GM12872 (cell line): ENCODE measurements around the gene TCF4.

Experiments used
- TF ChIP-seq, protein P1 (sequence below): IDR thresholded peaks from 3 replicates; pipeline ENCODE4 v1.5.1; 2011; ENCODE audit warnings: low read depth, mild to moderate bottlenecking, low read length, moderate library complexity; ENCODE audit not compliant: insufficient read depth

TCF4 gene

DNA sequence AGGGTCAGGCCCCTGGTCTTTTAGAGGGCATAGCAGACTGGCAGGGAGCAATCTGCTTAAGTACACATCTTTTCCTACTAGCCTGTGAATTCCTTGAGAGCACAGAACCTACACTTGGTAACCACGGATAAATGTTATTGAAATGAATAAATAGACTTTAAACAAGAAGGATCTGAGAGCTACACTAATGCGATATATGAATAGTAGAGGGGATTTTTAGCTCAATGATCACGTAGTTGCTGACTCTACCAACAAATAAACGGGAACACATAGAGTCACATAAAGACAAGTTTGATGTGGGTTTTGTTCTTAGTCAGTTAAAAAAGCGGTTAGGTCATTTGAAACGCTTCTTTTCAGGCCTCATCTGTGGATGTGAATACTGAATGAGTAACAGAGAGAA lies 338.4 kb downstream of the TCF4 start:
- TF ChIP-seq, protein P1, sequence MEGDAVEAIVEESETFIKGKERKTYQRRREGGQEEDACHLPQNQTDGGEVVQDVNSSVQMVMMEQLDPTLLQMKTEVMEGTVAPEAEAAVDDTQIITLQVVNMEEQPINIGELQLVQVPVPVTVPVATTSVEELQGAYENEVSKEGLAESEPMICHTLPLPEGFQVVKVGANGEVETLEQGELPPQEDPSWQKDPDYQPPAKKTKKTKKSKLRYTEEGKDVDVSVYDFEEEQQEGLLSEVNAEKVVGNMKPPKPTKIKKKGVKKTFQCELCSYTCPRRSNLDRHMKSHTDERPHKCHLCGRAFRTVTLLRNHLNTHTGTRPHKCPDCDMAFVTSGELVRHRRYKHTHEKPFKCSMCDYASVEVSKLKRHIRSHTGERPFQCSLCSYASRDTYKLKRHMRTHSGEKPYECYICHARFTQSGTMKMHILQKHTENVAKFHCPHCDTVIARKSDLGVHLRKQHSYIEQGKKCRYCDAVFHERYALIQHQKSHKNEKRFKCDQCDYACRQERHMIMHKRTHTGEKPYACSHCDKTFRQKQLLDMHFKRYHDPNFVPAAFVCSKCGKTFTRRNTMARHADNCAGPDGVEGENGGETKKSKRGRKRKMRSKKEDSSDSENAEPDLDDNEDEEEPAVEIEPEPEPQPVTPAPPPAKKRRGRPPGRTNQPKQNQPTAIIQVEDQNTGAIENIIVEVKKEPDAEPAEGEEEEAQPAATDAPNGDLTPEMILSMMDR: no peak

DNA sequence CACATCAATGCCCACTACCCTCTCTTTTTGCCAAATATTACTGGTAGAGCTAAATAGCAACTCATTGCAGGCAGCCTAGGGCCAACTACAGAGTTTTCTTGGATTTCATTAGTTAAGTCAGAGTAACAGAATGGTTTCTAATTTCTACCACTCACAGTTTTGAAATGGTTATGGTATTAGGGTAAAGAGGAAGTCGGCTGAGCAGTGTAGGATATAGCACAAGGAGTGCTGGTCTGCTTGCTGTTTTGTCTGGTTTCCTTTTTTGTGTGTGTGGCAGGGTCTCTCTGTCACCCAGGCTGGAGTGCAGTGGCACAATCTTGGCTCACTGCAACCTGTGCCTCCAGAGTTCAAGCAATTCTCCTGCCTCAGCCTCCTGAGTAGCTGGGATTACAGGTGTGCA lies 339.5 kb downstream of the TCF4 start:
- TF ChIP-seq, protein P1: no peak

DNA sequence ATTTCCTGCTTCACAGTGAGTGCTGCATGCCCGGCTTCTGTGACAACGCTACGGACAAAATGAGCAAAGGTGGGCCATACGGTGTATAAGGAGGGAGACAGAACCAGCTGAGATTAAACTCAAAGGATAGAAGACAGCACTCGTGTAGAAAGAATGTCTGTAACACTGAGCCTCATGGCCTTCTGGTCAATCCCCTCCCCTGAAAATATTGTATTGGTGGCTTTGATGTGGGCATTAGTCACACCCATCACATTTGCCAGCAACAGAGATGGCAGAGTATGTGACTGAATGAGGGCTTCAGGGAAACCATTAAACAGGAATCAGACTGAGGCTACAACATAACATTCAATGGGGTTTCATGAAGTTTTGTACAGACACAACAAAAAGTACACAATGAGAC lies 341.0 kb downstream of the TCF4 start:
- TF ChIP-seq, protein P1: no peak

DNA sequence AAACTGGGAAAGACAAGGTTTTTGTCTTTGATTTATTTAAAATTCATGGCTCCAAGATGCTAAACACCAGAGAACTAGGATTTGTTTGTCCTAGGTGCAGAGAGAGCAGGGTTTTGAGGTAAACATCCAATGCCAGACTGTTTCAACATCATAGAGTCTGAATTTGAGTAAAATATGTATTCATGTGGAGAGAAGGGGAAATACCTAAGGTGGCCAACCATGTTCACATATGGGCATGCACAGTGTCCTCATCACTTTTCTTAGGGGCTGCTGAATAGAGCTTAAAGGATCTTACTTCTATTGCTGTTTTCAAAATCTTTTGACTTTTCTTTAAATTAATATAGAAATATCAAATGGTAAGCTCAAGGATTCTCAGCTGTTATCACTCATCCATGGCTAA lies 341.7 kb downstream of the TCF4 start:
- TF ChIP-seq, protein P1: no peak

DNA sequence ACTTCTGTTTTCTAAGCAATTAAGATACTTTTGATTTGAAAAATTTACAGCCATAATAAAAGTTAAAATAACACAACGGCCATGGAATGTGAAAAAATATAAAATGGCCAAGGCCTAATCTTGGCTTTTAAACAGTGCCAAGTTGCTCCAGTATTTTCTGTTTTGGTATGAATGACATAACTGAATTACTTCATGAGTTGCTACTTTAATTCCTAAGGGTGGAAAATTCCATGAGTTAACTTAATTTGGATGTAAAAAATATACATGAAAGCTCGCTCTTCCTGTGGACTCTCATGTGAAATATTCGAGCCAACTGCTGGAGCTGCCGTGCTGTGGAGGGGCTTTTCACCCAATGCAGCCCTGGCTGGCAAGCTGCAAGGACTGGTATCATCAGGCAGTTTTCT lies 342.8 kb downstream of the TCF4 start:
- TF ChIP-seq, protein P1: no peak

DNA sequence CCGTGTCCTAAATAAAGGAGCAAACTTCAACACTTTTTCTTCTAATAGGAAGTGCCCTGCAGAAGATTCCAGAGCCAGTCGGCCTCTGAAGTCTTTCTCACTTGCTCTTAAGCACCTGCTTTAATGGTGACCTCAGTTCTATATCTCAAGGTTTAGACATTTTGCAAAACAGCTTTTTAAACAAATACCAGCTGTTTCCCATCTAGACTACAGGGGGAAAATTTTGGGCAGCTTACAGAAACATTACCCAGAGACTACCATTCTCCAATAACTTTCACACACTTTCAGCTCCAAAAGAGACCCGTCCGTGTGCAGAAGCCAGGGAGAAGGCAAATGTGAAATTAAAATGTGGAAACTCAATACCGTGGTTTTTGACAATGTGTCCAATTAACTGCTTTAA lies 343.4 kb downstream of the TCF4 start:
- TF ChIP-seq, protein P1: no peak

DNA sequence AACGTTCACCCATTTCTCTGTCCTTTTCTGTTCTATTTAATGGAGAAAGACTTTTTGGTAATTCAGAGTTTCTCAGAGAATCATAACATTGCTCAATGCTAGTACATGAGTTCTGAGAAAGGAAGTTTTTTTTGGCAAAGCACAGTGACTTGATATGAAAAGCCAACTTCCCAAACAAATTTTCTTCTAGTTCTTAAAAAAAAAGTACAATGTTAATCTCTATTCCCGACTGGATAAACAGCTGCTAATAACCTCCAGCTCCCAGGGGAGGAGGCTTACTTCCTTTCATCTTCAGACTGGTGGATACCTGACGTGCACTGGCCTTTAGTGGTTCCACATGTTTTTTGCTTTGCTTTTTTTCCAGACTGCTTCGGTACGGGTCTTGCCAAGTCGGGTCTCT lies 344.1 kb downstream of the TCF4 start:
- TF ChIP-seq, protein P1: no peak

DNA sequence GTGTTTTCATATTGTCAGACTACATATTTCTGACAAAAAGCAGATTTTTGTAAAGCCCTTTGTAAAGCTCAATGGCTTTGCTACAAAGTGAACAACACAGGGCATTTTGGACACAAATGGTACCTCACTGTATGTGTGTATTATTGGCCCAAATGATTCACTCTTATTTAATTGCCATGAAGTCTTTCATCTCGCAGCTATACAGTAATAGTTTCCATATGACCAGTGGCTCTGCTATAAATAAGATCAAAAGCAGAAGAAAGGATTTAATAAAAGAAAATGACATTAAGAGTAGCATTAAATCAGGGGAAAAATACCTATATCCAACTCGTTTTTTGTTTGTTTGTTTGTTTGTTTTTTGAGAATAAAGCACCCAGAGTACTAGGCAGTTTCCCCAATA lies 344.7 kb downstream of the TCF4 start:
- TF ChIP-seq, protein P1: no peak
